Body of pancreas (tissue), 4 donors: Measurements from ENCODE around the gene RPS6KA2.

Experiments used
- CTCF ChIP-seq, 7 experiments: fragments of 450-650 bp in 4 of 7; fragments of 200-600 bp in 3 of 7; sonication (generic) in 3 of 7; IDR thresholded peaks; one replicate each; pipeline ENCODE4 v1.5.1; 2016 to 2019; ENCODE audit warnings: antibody characterized with exemption in 7 of 7
- POLR2A ChIP-seq, 3 donors: fragments of 450-650 bp; IDR thresholded peaks; one replicate each; pipeline ENCODE4 v1.6.1; 2016; ENCODE audit warnings: antibody characterized with exemption in 3 of 3, mild to moderate bottlenecking in 2 of 3

DNA sequence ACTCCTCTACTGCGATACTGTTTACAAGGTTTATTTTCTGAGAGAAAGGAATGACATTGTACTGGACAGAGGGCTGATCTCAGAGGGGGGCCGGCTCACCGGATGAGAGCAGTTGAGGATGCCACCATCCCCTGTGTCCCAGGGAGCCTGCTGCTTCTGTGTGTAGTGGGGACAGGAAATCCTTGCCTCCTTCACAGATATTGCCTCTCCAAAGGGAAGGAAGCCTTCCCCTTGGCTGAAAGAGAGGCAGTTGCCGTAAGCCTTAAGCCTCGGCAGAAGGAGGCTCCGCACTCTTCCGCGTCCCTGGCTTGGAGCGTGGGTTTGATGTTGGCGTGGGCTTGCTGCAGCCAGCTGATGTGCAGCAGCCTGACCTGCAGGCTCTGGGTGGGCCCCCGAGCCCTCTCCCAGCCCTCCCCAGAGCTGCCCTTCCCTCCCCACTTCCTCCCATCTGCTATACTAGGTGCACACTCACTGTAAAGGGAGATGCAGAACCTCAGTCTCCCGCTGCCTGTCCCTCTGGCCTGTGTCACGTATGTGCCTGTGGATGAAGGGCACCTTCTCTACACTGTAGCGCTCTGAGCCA, 45.7 kb upstream of the RPS6KA2 start:
- TF ChIP-seq CTCF (IDR thresholded peaks at IDR 0.05) = no peak
- TF ChIP-seq POLR2A (IDR thresholded peaks at IDR 0.05) = no peak
